ENCODE data around the gene KCNQ5.

DNA sequence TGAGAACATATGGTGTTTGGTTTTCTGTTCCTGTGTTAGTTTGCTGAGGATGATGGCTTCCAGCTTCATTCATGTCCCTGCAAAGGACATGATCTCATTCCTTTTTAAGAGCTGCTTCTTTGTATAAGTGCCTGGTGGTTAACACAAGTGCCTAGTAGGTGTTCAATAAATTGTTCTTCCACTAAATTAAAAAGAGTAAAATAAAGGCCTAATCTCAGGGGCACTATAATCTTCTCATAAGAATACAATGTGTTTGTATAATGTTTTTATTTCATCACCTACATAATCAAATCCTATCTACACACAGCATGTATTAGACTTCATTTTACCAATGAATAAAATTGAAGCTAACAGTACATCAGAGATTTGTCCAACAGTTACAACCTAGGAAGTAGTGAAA, 350.7 kb downstream of the KCNQ5 start:
- TF ChIP-seq, protein P1, sequence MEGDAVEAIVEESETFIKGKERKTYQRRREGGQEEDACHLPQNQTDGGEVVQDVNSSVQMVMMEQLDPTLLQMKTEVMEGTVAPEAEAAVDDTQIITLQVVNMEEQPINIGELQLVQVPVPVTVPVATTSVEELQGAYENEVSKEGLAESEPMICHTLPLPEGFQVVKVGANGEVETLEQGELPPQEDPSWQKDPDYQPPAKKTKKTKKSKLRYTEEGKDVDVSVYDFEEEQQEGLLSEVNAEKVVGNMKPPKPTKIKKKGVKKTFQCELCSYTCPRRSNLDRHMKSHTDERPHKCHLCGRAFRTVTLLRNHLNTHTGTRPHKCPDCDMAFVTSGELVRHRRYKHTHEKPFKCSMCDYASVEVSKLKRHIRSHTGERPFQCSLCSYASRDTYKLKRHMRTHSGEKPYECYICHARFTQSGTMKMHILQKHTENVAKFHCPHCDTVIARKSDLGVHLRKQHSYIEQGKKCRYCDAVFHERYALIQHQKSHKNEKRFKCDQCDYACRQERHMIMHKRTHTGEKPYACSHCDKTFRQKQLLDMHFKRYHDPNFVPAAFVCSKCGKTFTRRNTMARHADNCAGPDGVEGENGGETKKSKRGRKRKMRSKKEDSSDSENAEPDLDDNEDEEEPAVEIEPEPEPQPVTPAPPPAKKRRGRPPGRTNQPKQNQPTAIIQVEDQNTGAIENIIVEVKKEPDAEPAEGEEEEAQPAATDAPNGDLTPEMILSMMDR (IDR thresholded peaks at IDR 0.05): no peak
- no peak for TF ChIP-seq EP300 (IDR thresholded peaks at IDR 0.05)
- no peak for TF ChIP-seq POLR2A (IDR thresholded peaks at IDR 0.05)
